ENCODE measurements around the gene C5orf47. TPM values are rescaled to one million over a fixed set of nuclear protein-coding genes. Genes with fewer than 3 reads are reported as not detected.

The C5orf47 gene
- total RNA-seq, 1 donor from 2014 or later: not detected

- TF ChIP-seq CTCF (IDR thresholded peaks at IDR 0.05): no peak
- Mint-ChIP-seq H3K4me1 (ENCODE audit: low read depth) (no peaks in the 10 kb centered on the region), H3K4me3 (ENCODE audit: unreplicated experiment) (no peak overlapping the region), H3K36me3 (ENCODE audit: low read depth) (no peaks in the 10 kb centered on the region), H3K27me3 (ENCODE audit: low read depth) (peaks cover 33% of the 10 kb centered on the region), H3K27ac (ENCODE audit: unreplicated experiment) (no peak overlapping the region), H3K9me3 (ENCODE audit: low read depth) (no peaks in the 10 kb centered on the region)
- DNase-seq (ENCODE audit: low spot score): no peak
These were observed 64.9 kb downstream of the C5orf47 start for GRCh38 chr5:174053905-174054304.

Other genes with a start within 250 kb of the C5orf47 start
- gene CPEB4, start 100.8 kb upstream of the C5orf47 start, total RNA-seq: 24.7 to 27.7 TPM (median 27.1 TPM) in 3 replicates
- gene NSG2, start 56.5 kb downstream of the C5orf47 start, total RNA-seq: not detected in 3 replicates